ENCODE data around the gene NKAIN1.

NKAIN1 gene

DNA sequence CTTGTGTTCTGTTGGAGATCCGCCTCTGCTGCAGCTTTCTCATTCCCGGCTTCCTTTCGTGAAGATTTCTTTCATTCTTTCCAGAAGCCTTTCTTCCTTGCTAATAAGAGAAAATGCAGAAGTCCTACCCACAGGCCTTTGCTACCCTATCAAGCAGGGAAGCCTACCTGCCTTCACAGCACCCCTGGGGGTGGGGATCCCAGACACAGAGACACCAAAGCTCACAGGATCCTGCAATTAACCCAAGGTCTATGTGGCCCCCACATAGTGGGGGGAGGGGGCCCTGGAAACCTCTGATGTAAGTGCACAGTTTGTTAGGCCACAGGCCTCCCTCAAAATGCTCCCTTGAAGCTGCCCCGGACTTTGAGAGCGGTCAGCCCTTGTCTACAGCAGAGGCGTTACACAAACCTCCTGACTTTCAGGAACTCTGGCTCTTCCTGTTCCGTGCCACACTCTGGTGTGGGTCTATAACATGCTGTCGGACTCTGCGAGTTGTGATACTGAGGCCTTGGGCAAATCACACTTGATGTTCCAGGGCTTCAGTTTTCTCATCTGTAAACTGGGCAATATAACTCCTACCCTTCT, 31.2 kb downstream of the NKAIN1 start:
- TF ChIP-seq, protein P1, sequence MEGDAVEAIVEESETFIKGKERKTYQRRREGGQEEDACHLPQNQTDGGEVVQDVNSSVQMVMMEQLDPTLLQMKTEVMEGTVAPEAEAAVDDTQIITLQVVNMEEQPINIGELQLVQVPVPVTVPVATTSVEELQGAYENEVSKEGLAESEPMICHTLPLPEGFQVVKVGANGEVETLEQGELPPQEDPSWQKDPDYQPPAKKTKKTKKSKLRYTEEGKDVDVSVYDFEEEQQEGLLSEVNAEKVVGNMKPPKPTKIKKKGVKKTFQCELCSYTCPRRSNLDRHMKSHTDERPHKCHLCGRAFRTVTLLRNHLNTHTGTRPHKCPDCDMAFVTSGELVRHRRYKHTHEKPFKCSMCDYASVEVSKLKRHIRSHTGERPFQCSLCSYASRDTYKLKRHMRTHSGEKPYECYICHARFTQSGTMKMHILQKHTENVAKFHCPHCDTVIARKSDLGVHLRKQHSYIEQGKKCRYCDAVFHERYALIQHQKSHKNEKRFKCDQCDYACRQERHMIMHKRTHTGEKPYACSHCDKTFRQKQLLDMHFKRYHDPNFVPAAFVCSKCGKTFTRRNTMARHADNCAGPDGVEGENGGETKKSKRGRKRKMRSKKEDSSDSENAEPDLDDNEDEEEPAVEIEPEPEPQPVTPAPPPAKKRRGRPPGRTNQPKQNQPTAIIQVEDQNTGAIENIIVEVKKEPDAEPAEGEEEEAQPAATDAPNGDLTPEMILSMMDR (IDR thresholded peaks at IDR 0.05), result no peak
- Mint-ChIP-seq H3K36me3 (ENCODE audit: low read depth) (no peaks in the 10 kb centered on the region), H3K4me1 (peaks cover 12% of the 10 kb centered on the region), H3K4me3 (no peak overlapping the region), H3K27ac (peak overlapping the region; percentile 52), H3K9me3 (no peaks in the 10 kb centered on the region), H3K27me3 (ENCODE audit: low read depth, poor library complexity) (no peaks in the 10 kb centered on the region)
- no peak for DNase-seq

- Mint-ChIP-seq H3K9me3 (no peaks in the 10 kb centered on the region), H3K4me3 (no peak overlapping the region)
- TF ChIP-seq, protein P1 (IDR thresholded peaks at IDR 0.05), result no peak
Observed at GRCh38 chr1:31207569-31207968, 32.1 kb downstream of the NKAIN1 start.

DNA sequence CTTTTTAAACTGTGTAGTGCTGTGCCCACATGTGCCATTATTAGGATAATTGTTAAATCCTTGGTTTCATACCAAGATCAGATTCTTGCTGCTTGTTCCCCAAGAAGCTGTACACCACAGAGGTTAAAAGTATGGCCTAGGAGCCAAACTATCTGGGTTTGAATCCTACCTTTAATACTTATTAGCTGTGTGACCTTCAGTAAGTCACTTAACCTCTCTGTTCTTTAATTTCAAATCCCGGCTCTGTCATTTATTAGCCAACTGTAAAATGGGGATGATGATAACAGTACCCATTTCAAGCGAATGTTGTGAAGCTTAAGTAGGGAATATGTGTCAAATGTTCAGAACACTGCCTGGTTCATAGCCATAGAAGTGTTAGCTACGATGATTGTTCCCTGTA, 32.6 kb downstream of the NKAIN1 start:
- no peak for DNase-seq
- Mint-ChIP-seq H3K27ac (no peak overlapping the region), H3K4me3 (no peak overlapping the region), H3K4me1 (peaks cover 12% of the 10 kb centered on the region), H3K36me3 (ENCODE audit: low read depth) (no peaks in the 10 kb centered on the region), H3K9me3 (no peaks in the 10 kb centered on the region), H3K27me3 (ENCODE audit: low read depth, poor library complexity) (no peaks in the 10 kb centered on the region)
- TF ChIP-seq, protein P1 (IDR thresholded peaks at IDR 0.05), result no peak

More at GRCh38 chr1:31207569-31207968, 32.1 kb downstream of the NKAIN1 start:
- H3K27me3 Mint-ChIP-seq (ENCODE audit: low read depth, poor library complexity), result no peaks in the 10 kb centered on the region
- H3K27ac Mint-ChIP-seq, result no peak overlapping the region
- H3K4me1 Mint-ChIP-seq, result peaks cover 12% of the 10 kb centered on the region
- H3K36me3 Mint-ChIP-seq (ENCODE audit: low read depth), result no peaks in the 10 kb centered on the region
- no peak for DNase-seq

DNA sequence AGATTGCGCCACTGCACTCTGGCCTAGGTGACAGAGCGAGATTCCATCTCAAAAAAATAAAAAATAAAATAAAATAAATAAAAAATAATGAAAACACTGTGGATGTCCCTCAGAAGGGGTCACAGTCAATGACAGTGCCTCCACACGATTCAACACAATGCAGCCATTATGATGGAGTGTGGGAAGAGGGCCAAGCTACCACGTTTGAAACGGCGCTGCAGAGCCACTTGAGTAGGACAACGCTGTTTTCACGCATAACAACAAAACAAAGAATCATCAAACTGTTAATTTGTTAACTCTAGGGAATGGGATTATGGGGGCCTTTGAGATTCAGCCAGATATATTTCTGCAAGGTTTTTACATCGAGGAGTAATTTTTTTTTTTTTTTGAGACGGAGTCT, 36.5 kb downstream of the NKAIN1 start:
- H3K27ac Mint-ChIP-seq, result peak overlapping the region; percentile 66
- H3K27me3 Mint-ChIP-seq (ENCODE audit: low read depth, poor library complexity), result peaks cover 4% of the 10 kb centered on the region
- no peak overlapping the region for H3K4me3 Mint-ChIP-seq
- TF ChIP-seq, protein P1 (IDR thresholded peaks at IDR 0.05), result no peak
- DNase-seq, result no peak
- H3K36me3 Mint-ChIP-seq (ENCODE audit: low read depth), result no peaks in the 10 kb centered on the region
- no peaks in the 10 kb centered on the region for H3K9me3 Mint-ChIP-seq
- peaks cover 35% of the 10 kb centered on the region for H3K4me1 Mint-ChIP-seq

DNA sequence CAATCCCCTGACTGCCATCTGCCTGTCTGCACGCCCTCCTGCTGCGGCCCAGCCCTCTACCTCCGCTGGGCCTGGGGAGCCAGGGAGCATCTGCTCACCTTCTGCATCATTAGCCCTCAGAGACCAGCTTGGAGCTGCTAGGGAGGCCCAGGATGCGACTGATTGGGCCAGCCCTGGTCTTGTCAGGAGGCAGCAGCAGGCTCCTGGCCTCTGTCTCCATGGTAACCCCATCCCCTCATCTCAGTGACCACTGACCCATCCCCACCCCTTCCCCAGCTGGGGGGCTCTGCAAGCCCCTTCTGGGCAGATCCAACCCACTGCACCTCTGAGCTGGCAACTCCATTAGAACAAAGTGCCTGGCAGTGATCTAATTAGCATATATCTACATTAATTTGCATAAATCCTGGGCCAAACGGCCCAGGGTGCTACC, 37.7 kb downstream of the NKAIN1 start:
- TF ChIP-seq, protein P1 (IDR thresholded peaks at IDR 0.05), result no peak
- H3K4me1 Mint-ChIP-seq, result peaks cover 32% of the 10 kb centered on the region
- H3K9me3 Mint-ChIP-seq, result no peaks in the 10 kb centered on the region
- H3K4me3 Mint-ChIP-seq, result no peak overlapping the region
- H3K27me3 Mint-ChIP-seq (ENCODE audit: low read depth, poor library complexity), result peaks cover 7% of the 10 kb centered on the region
- no peak for DNase-seq
- no peak overlapping the region for H3K27ac Mint-ChIP-seq
- H3K36me3 Mint-ChIP-seq (ENCODE audit: low read depth), result no peaks in the 10 kb centered on the region

GRCh38 chr1:31199949-31200348, 39.7 kb downstream of the NKAIN1 start:
- Mint-ChIP-seq H3K4me3 (peak overlapping the region; percentile 1), H3K4me1 (peaks cover 32% of the 10 kb centered on the region), H3K36me3 (ENCODE audit: low read depth) (no peaks in the 10 kb centered on the region), H3K27me3 (ENCODE audit: low read depth, poor library complexity) (peaks cover 7% of the 10 kb centered on the region), H3K9me3 (no peaks in the 10 kb centered on the region), H3K27ac (peak overlapping the region; percentile 6)
- TF ChIP-seq, protein P1 (IDR thresholded peaks at IDR 0.05), result no peak
- no peak for DNase-seq
